Inflammatory macrophage treated with lipopolysaccharide for 4 hours (primary cell): Measurements from ENCODE around the gene SEMA6B.
"Not testable (repeated sequence)": the region's sequence is repeated elsewhere in the genome, so short reads cannot be mapped to it uniquely, and the experiment has no call there.

ENCODE experiments used
- DNase-seq: peaks from one replicate; pipeline ENCODE4 v3.0.0-alpha.2; 2020

SEMA6B gene

DNA sequence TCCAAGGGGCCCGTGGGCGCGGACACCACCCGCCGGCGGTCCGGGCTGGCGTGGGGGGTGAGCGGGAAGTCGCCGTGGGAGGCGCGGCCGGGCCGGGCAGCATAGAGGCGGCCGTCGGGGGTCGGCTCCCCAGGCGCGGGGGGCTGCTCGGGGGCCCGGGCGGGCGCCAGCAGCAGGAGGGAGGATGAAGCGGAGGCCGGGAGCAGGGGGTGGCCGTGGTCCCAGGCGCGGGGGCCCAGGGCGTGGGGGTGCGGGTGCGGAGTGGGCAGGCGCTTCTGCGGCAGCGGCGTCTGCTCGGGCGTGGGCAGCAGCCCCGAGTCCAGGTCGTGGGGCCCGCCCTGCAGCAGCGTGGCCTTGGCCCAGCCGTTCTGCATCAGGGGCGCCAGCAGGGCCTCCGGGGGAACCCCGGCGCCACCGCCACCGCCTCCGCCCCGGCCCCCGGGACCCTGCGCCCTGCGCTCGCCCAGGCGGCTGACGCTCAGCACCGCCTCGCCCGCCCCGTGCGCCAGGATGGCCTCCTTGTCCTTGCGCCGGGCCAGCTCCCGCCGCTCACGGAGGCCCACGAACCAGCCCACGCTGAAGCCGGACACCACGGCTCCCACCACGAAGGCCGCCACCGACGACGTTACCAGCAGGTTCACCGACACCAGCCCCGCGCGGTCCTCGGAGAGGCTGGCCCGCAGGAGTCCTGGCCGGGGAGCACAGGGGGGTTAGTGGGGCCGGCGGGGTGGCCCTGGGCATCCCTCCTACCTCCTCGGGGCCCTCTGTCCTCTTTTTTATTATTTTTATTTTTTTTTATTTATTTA is 15.4 kb downstream of the SEMA6B start:
- no peak for DNase-seq

- DNase-seq: peak; percentile 80
Observed at GRCh38 chr19:4542896-4543841, 16.3 kb downstream of the SEMA6B start.

DNA sequence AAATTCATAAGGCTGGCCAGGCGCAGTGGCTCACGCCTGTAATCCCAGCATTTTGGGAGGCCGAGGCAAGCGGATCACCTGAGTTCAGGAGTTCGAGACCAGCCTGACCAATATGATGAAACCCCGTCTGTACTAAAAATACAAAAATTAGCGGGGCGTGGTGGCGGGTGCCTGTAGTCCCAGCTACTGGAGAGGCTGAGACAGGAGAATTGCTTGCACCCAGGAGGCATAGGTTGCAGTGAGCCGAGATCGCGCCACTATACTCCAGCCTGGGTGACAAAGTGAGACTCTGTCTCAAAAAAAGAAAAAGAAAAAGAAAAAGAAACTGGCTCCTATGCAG is 17.7 kb downstream of the SEMA6B start:
- DNase-seq: not testable (repeated sequence)

GRCh38 chr19:4541114-4541805 is 18.2 kb downstream of the SEMA6B start:
- DNase-seq: peak; percentile 91

- DNase-seq: peak; percentile 87
Observed at GRCh38 chr19:4539693-4540581, 19.5 kb downstream of the SEMA6B start, which contains the start of gene LRG1. Gene LRG1 (minus strand): TSS chr19:4540036. CDS start chr19:4540013, 23 bp downstream.

DNA sequence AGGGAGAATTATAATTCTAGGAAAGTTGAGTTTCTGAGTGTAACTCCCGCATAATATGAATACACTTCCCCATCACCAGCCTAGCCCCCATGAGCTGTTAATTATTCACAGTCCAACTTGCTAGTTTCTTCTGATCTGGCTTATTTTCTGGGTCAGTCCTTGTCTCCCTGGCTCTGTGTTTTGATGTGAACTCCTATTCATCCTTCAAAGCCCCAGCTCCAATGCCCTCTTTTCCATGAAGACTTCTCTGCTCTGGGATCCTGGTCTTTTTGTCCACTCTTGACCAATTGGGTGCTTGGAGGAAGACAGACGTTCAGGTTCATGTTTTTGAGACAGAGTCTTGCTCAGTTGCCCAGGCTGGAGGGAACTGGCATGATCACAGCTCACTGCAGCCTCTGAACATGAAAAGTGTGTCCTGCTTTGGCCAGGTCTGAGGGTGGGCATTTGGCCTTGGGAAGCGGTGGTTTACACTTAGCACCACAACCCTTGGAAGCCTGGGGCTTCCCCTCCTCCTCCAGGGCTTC is 20.3 kb downstream of the SEMA6B start:
- no peak for DNase-seq

GRCh38 chr19:4538601-4538954 is 20.9 kb downstream of the SEMA6B start:
- DNase-seq: no peak

DNA sequence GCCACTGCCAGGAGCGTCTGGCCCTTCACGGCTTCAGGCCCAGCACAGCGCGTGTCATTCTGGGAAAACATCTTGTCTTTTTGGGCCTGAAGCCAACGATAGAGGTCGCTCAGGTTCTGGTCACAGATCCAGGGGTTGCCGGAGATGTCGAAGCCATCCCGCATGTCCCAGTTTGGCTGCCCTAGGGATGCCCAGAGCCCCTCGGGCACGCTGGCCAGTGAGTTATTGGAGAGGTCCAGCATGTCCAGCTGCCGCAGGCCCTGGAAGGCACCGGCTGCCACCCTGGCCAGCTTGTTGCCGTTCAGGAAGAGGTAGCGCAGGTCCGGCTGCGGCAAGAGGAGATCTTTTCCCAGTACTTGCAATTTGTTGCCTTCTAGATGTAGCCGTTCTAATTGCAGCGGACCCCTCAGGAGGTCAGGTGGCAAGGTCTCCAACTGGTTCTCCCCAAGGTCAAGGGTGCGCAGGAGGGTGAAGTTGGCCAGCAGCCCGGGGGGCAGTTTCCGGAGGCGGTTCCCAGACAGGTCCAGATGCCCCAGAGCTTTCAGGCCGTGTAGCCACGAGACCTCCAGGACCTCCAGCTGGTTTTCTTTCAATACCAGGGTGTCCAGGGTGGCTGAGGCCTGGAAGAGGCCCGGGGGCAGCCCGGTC is 21.4 kb downstream of the SEMA6B start:
- DNase-seq: no peak

DNA sequence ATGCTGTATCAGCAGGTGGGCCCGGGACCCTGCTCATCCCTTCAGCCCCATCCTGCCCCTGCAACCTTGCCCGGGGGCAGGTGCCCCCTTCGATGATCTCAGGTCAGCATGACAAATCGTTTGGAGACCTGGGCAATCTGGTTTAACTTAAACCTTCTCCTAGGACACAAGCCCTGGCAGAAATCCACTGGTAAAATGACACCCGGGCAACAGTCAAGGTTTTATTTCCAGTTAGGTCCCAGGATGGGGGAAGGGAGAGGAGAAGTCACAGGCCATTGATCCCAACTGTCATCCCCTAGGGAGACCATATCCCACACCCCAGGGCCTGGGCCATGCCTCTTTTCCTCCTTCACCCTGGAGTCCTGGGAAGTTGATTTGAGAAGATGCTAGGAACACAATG is 22.7 kb downstream of the SEMA6B start:
- no peak for DNase-seq

DNA sequence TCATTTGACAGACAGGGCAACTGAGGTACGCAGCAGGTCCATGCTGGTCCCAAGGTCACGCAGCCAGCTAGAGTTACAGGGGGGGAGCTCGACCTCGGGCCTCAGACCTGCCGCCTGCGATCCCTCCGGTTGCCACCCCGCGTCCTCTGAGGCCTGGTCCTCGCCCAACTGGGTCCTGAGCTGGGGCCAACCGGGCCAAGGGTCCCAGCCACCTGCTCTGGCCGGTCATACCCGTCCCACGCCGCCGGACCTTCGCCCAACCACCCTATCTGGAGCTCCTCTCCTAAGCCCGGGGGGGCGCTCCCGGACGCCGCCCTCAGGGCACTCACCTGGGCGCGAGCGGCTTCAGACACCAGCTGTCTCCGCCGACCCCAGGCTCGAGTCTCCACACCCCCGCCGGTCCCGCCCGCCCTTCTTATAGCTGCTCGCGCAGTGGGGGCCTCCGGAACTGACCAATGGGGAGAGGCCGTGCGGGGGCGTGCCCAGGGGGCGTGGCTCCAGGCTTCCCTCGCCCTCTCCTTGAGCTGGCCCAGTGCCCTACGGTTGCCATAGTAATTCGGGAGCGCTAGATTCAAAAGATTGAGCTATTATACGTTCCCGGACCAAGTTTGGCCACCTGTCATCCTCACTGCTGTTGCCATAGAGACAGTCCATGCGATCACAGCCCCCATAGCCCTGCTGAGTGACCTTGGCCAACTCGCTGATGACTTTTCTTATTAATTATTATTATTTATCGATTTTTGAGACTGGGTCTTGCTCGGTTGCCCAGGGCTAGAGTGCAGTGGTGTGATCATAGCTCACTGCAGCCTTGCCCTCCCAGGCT is 24.4 kb downstream of the SEMA6B start, which contains the start of gene PLIN5:
Gene PLIN5 (minus strand): TSS at position 389 of the 823 bp plus-strand sequence. CDS start 1,150 bp downstream, outside the sequence.
- peak; percentile 58 for DNase-seq

- DNase-seq: no peak
Observed at GRCh38 chr19:4533835-4534424, 25.6 kb downstream of the SEMA6B start.

DNA sequence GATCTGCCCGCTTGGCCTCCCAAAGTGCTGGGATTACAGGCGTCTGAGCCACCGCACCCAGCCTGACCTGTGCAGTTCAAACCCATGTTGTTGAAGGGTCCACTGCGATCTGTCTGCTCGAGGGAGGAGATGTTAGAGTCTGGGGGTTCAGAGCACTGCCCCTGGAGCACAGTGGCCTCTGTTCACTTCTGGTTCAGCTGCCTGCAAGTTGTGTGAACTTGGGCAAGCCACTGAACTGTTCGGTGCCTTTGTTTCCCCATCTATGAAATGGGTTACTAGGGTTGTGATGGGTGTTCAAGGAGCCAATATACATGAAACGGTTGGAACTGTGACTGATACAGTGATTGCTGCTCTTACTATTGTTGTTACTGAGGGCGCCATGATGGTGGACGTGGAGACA is 26.1 kb downstream of the SEMA6B start:
- no peak for DNase-seq

DNA sequence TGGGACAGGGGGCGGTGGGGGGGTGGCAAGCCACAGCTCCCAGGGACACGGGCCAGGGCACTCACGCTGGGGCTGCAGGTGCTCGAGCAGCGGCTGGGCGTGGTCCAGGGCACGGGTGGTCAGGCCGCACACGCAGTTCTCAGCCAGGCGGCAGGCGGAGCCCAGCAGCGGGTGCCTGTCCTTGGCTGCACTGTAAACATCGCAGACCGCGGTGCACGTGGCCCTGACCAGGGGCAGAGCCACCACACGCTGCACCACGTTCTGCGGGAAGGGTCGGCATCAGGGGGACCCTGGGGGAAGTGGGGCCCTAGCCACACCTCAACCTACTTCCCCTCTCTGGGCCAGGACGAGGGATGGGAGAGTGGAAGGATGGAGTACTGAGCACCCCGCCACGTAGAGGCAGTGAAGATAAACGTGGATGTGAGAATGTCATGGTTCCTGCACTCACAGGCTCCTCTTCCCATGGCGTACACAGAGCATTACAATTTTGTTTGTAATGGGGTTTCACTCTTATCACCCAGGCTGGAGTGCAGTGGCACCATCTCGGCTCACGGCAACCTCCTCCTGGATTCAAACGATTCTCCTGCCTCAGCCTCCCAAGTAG is 27.8 kb downstream of the SEMA6B start:
- DNase-seq: no peak

GRCh38 chr19:4529924-4530522 is 29.5 kb downstream of the SEMA6B start:
- DNase-seq: no peak

DNA sequence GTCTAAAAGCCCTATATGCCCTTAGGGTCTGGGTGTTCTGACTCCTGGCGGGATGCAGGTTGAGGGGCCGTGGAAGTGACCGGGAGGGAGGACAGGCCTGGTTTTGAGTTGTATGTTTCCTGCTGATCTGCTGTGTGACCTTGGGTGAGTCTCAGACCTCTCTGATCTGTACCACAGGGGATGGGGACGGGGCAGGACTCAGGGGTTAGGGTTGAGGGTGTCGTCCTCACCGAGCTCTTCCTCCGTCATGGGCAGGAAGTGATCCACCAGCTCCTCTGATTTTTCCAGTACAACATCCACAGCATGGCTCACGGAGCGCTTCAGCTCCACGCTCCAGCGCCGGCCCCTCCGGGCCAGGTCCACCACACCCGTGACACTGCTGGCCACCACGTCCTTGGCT is 30.6 kb downstream of the SEMA6B start:
- no peak for DNase-seq

DNA sequence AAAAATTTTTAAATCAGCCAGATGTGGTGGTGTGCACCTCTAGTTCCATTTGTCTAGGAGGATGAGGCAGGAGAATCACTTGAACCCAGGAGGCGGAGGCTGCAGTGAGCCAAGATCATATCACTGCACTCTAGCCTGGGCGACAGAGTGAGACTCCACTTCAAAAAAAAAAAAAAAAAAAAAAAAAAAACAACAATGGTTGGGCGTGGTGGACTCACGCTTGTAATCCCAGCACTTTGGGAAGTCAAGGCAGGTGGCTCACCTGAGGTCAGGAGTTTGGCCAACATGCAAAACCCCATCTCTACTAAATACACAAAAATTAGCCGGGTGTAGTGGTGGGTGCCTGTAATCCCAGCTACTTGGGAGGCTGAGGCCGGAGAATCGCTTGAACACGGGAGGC is 32.1 kb downstream of the SEMA6B start:
- not testable (repeated sequence) for DNase-seq

GRCh38 chr19:4525563-4526002 is 33.9 kb downstream of the SEMA6B start:
- no peak for DNase-seq

DNA sequence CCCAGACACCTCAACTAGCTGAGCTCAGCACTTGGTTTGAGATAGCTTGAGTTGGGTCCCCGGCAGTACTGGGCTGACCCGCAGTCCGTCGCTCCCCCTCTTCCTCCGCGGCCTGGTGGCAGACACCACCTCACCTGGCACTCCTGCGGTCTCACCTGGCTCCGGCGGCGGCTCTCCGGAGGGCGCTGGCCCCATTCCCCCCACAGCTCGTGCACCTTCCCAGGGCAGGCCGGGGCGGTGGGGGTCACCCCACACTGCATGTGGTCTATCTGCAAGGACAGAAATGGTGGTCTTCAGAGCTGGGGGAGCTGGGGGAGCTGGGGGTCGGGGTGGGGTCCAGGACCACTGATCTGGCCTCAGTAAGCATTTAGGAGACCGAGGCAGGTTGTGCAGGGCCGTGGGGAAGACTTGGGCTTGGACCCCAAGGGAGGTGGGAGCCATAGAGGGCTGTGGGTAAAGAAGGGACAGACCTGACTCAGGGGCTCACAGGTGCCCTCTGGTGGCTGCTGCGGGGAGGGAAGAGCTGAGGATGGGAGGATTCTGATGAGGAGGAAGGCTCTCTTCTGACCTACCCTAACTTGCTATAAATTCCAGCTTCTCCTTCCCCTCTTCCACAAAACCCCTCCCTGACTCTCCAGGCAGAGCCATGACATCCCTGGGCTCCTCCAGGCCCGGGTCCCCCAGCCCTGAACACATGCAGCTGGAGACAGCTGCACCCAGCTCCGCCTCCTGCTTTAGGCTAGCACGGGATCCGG is 34.5 kb downstream of the SEMA6B start:
- DNase-seq: peak; percentile 51
